GM10266 (cell line): ENCODE results near the gene PLCL1.

ENCODE experiments used
- DNase-seq: peaks from one replicate; pipeline ENCODE4 v3.0.0; 2012; ENCODE audit errors: extremely low spot score
- CTCF ChIP-seq: IDR thresholded peaks from 2 replicates; pipeline ENCODE4 v1.5.1; 2012; ENCODE audit warnings: mild to moderate bottlenecking, low read depth; ENCODE audit not compliant: control insufficient read depth, insufficient read depth; ENCODE audit errors: missing control alignments

PLCL1 gene

GRCh38 chr2:198162276-198162675 is 357.9 kb downstream of the PLCL1 start:
- TF ChIP-seq CTCF, result no peak
- DNase-seq, result no peak

GRCh38 chr2:198164843-198165242 is 360.4 kb downstream of the PLCL1 start:
- no peak for DNase-seq
- TF ChIP-seq CTCF, result no peak

- no peak for DNase-seq
- TF ChIP-seq CTCF, result no peak
Observed at GRCh38 chr2:198165289-198165688, 360.9 kb downstream of the PLCL1 start.

- DNase-seq, result no peak
- no peak for TF ChIP-seq CTCF
Observed at GRCh38 chr2:198167346-198167745, 363.0 kb downstream of the PLCL1 start.

GRCh38 chr2:198168651-198169050 is 364.3 kb downstream of the PLCL1 start:
- no peak for DNase-seq
- TF ChIP-seq CTCF, result no peak

GRCh38 chr2:198173242-198173641 is 368.8 kb downstream of the PLCL1 start:
- no peak for DNase-seq
- no peak for TF ChIP-seq CTCF

- no peak for DNase-seq
- no peak for TF ChIP-seq CTCF
Observed at GRCh38 chr2:198173864-198174263, 369.5 kb downstream of the PLCL1 start.
